H1 (cell line): ENCODE data around the gene AMMECR1L. TPM values are rescaled to one million over a fixed set of nuclear protein-coding genes. Genes with fewer than 3 reads are reported as not detected.

ENCODE experiments used
- EZH2 ChIP-seq: fragments of 200-600 bp; sonication (generic); IDR thresholded peaks from 2 replicates; pipeline ENCODE4 v1.7.1; 2012; ENCODE audit warnings: low read depth, mild to moderate bottlenecking, moderate library complexity, low read length, inconsistent platforms; ENCODE audit not compliant: severe bottlenecking
- SP4 ChIP-seq: IDR thresholded peaks from 2 replicates; pipeline ENCODE4 v1.6.1; 2012; ENCODE audit warnings: low read length, inconsistent platforms
- polyA plus RNA-seq, 7 experiments: library from polyadenylated mRNA; depleted of rRNA in 3 of 7; stranded (reverse) in 5 of 7; unstranded in 2 of 7; fragments of >200 nt in 5 of 7; fragments of 200-250 nt in 2 of 7; gene quantifications; 1 replicate in 5 of 7; 2 replicates in 1 of 7; 4 replicates in 1 of 7; pipeline versions ENCODE4 v1.2.1 to v1.2.3, GENCODE V29; 2011 to 2013; ENCODE audit warnings: missing spikeins in 2 of 7, mixed read lengths in 2 of 7
- total RNA-seq: library from RNA; stranded (reverse); fragmentation: NEBNext Ultra II Directional; extraction: Animal tissue kit (Norgen Biotek cat#: 25700); gene quantifications from 2 replicates; pipeline ENCODE4 v1.2.1, GENCODE V29; 2021
- TF ChIP-seq, protein P1 (sequence below): IDR thresholded peaks from 2 replicates; pipeline ENCODE4 v1.6.1; 2012; ENCODE audit warnings: inconsistent platforms

Gene AMMECR1L
- total and polyA plus RNA-seq, 2 of the 8 experiments (the other 6 are each of a cell fraction or from before 2014, with no cell fraction given), result 10.1 to 18.8 TPM

DNA sequence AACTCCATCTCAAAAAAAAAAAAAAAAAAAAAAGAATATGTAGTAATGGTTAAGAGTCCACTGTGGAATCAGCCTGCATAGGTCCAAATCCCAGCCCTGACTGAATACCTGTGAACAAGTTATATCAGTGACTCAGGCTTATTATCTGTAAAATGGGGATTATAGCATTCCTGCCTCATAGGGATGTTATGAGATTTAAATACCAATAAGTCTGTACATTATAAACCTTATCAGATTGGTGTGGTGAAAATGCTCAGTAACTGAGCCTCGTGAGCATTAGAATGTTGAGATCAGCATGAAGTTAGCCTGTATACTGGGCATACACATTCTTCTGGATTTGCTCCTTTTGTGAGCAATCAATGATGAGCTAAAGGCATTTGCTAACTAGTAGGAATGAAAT, 3.0 kb upstream of the AMMECR1L start (continued):
- TF ChIP-seq, protein P1, sequence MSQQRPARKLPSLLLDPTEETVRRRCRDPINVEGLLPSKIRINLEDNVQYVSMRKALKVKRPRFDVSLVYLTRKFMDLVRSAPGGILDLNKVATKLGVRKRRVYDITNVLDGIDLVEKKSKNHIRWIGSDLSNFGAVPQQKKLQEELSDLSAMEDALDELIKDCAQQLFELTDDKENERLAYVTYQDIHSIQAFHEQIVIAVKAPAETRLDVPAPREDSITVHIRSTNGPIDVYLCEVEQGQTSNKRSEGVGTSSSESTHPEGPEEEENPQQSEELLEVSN, result no peak
- no peak for TF ChIP-seq SP4
- TF ChIP-seq EZH2, result no peak
- TF ChIP-seq, all 59 proteins: peak for 0
